Peyer's patch (tissue), 4 donors: ENCODE data around the gene DGKE.

Experiments used
- CTCF ChIP-seq, 6 experiments: fragments of 450-650 bp in 4 of 6; fragments of 200-600 bp in 2 of 6; sonication (generic) in 1 of 6; IDR thresholded peaks; one replicate each; pipeline ENCODE4 v1.5.1; 2017 to 2019; ENCODE audit warnings: antibody characterized with exemption in 6 of 6, mild to moderate bottlenecking in 3 of 6, moderate library complexity in 1 of 6
- POLR2A ChIP-seq, 2 donors: fragments of 450-650 bp; IDR thresholded peaks; one replicate each; pipeline ENCODE4 v1.5.1; 2017; ENCODE audit warnings: antibody characterized with exemption in 2 of 2, mild to moderate bottlenecking in 2 of 2, moderate library complexity in 2 of 2

GRCh38 chr17:56902348-56902747, 68.4 kb downstream of the DGKE start:
- TF ChIP-seq CTCF (IDR thresholded peaks at IDR 0.05), result no peak
- no peak for TF ChIP-seq POLR2A (IDR thresholded peaks at IDR 0.05)
